Tibial nerve (tissue), 4 donors: ENCODE data around the gene NEMF. TPM values are rescaled to one million over a fixed set of nuclear protein-coding genes. Genes with fewer than 3 reads are reported as not detected.
"Not testable (repeated sequence)": the region's sequence is repeated elsewhere in the genome, so short reads cannot be mapped to it uniquely, and the experiment has no call there.

ENCODE experiments used
- DNase-seq, 2 donors: peaks; one replicate each; pipeline ENCODE4 v3.0.0-alpha.2; 2019; ENCODE audit warnings: low spot score in 2 of 2
- H3K27ac ChIP-seq, 4 donors: fragments of 200-600 bp; sonication (generic) in 3 of 4; one replicate each; pipeline ENCODE4 v1.5.1; 2017 to 2019; ENCODE audit warnings: mild to moderate bottlenecking in 1 of 4
- H3K27me3 ChIP-seq, 2 donors: fragments of 200-600 bp; sonication (generic) in 1 of 2; one replicate each; pipeline versions ENCODE4 v1.5.1 to v1.6.0; 2017 to 2019
- H3K36me3 ChIP-seq, 3 donors: fragments of 200-600 bp; sonication (generic); one replicate each; pipeline ENCODE4 v1.5.1; 2018 to 2019
- H3K4me1 ChIP-seq, 4 donors: fragments of 200-600 bp; sonication (generic) in 3 of 4; one replicate each; pipeline ENCODE4 v1.5.1; 2017 to 2019
- H3K4me3 ChIP-seq, 4 donors: fragments of 200-600 bp; sonication (generic) in 3 of 4; one replicate each; pipeline ENCODE4 v1.5.1; 2017 to 2019; ENCODE audit warnings: mild to moderate bottlenecking in 1 of 4, moderate library complexity in 1 of 4
- H3K9me3 ChIP-seq, 4 donors: fragments of 200-600 bp; sonication (generic) in 3 of 4; one replicate each; pipeline ENCODE4 v1.5.1; 2017 to 2019
- CTCF ChIP-seq, 5 experiments: fragments of 200-600 bp in 3 of 5; fragments of 450-650 bp in 2 of 5; sonication (generic) in 3 of 5; IDR thresholded peaks; one replicate each; pipeline ENCODE4 v1.5.1; 2016 to 2019; ENCODE audit warnings: antibody characterized with exemption in 5 of 5, mild to moderate bottlenecking in 3 of 5, moderate library complexity in 2 of 5
- EP300 ChIP-seq, 2 donors: sonication (generic); formaldehyde crosslinking; IDR thresholded peaks; one replicate each; pipeline ENCODE4 v1.6.1; 2017; ENCODE audit warnings: antibody characterized with exemption in 2 of 2, mild to moderate bottlenecking in 1 of 2
- POLR2A ChIP-seq, 2 donors: fragments of 450-650 bp; IDR thresholded peaks; one replicate each; pipeline ENCODE4 v1.6.1; 2017; ENCODE audit warnings: antibody characterized with exemption in 2 of 2, mild to moderate bottlenecking in 2 of 2, moderate library complexity in 2 of 2
- WGBS, 2 donors: methylation state at CpG; one replicate each; pipeline ENCODE4 v1.1.5; 2018; 5-methylcytosine and 5-hydroxymethylcytosine counted together
- total RNA-seq, 4 donors: library from RNA; depleted of rRNA; stranded (reverse); fragments of >200 nt; gene quantifications; one replicate each; pipeline ENCODE4 v1.1.0, GENCODE V29; 2016

Gene NEMF
- total RNA-seq, 4 donors from 2014 or later, result 100 to 215 (median 138) TPM

- no peak for DNase-seq
- Histone ChIP-seq H3K4me3 (no peak overlapping the region), H3K4me1 (no peaks in the 10 kb centered on the region), H3K27me3 (no peaks in the 10 kb centered on the region), H3K27ac (no peak overlapping the region), H3K36me3 (peaks cover 13 to 87% (median 17%) of the 10 kb centered on the region in 3 donors), H3K9me3 (peaks cover 0 to 24% (median 6%) of the 10 kb centered on the region in 4 donors)
- 93 to 94% methylated on average over 3 of the region's 3 CpGs for WGBS, 2 donors
- no peak for TF ChIP-seq EP300 (IDR thresholded peaks at IDR 0.05)
- TF ChIP-seq POLR2A (IDR thresholded peaks at IDR 0.05), result no peak
- no peak for TF ChIP-seq CTCF (IDR thresholded peaks at IDR 0.05)
These were observed 35.7 kb downstream of the NEMF start for GRCh38 chr14:49816844-49817243.

- H3K27me3 ChIP-seq, H3K27ac ChIP-seq, H3K4me3 ChIP-seq, DNase-seq, H3K4me1 ChIP-seq: not testable (repeated sequence)
- peaks cover 13 to 94% (median 17%) of the 10 kb centered on the region in 3 donors for H3K36me3 ChIP-seq
- peaks cover 0 to 28% (median 6%) of the 10 kb centered on the region in 4 donors for H3K9me3 ChIP-seq
- 100% methylated on average over 2 of the region's 2 CpGs for WGBS, 2 donors
These were observed 36.5 kb downstream of the NEMF start for GRCh38 chr14:49816118-49816517.

- no peak for DNase-seq
- TF ChIP-seq EP300 (IDR thresholded peaks at IDR 0.05), result no peak
- TF ChIP-seq CTCF (IDR thresholded peaks at IDR 0.05), result no peak
- 0% methylated on average over 1 of the region's 1 CpG for WGBS, 2 donors
- H3K4me3 ChIP-seq, result no peak overlapping the region
- H3K27ac ChIP-seq, result no peak overlapping the region
- peaks cover 7 to 86% (median 12%) of the 10 kb centered on the region in 3 donors for H3K36me3 ChIP-seq
- no peaks in the 10 kb centered on the region for H3K4me1 ChIP-seq
- H3K27me3 ChIP-seq, result no peaks in the 10 kb centered on the region
- peaks cover 0 to 13% (median 0%) of the 10 kb centered on the region in 4 donors for H3K9me3 ChIP-seq
These were observed 43.8 kb downstream of the NEMF start for GRCh38 chr14:49808780-49809179.

DNA sequence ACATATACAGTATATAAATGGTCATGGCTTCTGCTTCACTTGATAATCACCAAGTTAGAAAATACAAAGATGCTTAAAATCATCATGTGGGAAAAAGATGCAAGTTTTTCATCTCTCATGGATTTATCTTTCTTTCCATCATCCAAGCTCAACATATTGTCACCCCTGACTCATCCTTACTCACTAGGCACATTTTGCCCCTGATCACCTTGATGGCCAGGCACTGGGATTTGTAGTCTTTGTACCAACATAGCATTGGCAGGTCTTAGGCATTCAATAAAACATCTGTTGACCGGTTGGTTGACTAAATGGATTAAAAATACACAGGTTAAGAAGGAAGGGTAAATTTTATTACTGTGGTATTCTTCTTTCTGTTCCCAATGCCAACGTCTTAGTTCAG is 56.6 kb downstream of the NEMF start:
- Histone ChIP-seq H3K9me3 (no peaks in the 10 kb centered on the region), H3K27ac (no peak overlapping the region), H3K4me3 (no peak overlapping the region), H3K36me3 (peaks cover 0 to 87% (median 0%) of the 10 kb centered on the region in 3 donors), H3K27me3 (no peaks in the 10 kb centered on the region), H3K4me1 (no peaks in the 10 kb centered on the region)
- no peak for DNase-seq
- TF ChIP-seq EP300 (IDR thresholded peaks at IDR 0.05), result no peak
- no peak for TF ChIP-seq CTCF (IDR thresholded peaks at IDR 0.05)
- TF ChIP-seq POLR2A (IDR thresholded peaks at IDR 0.05), result no peak
- WGBS, 2 donors, result 86 to 90% methylated on average over 2 of the region's 2 CpGs

GRCh38 chr14:49792618-49793017 is 60.0 kb downstream of the NEMF start:
- H3K4me3 ChIP-seq, result no peak overlapping the region
- no peaks in the 10 kb centered on the region for H3K27me3 ChIP-seq
- TF ChIP-seq CTCF (IDR thresholded peaks at IDR 0.05) (no peak), POLR2A (IDR thresholded peaks at IDR 0.05) (no peak), EP300 (IDR thresholded peaks at IDR 0.05) (no peak)
- DNase-seq, result no peak
- H3K36me3 ChIP-seq, result peaks cover 0 to 87% (median 4%) of the 10 kb centered on the region in 3 donors
- no peaks in the 10 kb centered on the region for H3K4me1 ChIP-seq
- WGBS, 2 donors, result 0 to 3% methylated on average over 1 of the region's 1 CpG
- H3K27ac ChIP-seq, result no peak overlapping the region
- H3K9me3 ChIP-seq, result no peaks in the 10 kb centered on the region

DNA sequence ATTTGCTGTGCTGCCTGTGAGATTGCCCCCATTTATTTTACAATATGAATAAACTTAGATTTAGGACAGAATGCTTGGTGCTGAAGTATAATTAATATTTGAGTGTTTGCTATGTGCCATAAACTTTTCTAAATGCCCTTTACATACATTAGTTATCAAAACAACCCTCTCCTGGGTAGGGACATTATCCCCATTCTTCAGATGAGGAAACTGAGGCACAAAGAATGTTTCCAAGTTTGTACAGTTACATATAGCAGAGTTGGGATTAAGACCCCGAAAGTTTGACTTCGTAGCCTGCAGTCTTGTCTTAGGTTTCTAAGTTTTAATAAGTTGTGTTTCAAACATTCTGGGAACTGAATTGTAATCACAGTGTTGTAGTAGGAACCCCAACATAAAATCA is 66.3 kb downstream of the NEMF start:
- H3K4me3 ChIP-seq, result no peak overlapping the region
- WGBS, 2 donors, result 94 to 98% methylated on average over 2 of the region's 2 CpGs
- peaks cover 4 to 99% (median 11%) of the 10 kb centered on the region in 3 donors for H3K36me3 ChIP-seq
- no peaks in the 10 kb centered on the region for H3K4me1 ChIP-seq
- TF ChIP-seq EP300 (IDR thresholded peaks at IDR 0.05), result no peak
- no peaks in the 10 kb centered on the region for H3K9me3 ChIP-seq
- H3K27ac ChIP-seq, result no peak overlapping the region
- no peaks in the 10 kb centered on the region for H3K27me3 ChIP-seq
- DNase-seq, result no peak
